Measurements from ENCODE around the gene CREB1.
"Not testable (repeated sequence)": the region's sequence is repeated elsewhere in the genome, so short reads cannot be mapped to it uniquely, and the experiment has no call there.

Gene CREB1

DNA sequence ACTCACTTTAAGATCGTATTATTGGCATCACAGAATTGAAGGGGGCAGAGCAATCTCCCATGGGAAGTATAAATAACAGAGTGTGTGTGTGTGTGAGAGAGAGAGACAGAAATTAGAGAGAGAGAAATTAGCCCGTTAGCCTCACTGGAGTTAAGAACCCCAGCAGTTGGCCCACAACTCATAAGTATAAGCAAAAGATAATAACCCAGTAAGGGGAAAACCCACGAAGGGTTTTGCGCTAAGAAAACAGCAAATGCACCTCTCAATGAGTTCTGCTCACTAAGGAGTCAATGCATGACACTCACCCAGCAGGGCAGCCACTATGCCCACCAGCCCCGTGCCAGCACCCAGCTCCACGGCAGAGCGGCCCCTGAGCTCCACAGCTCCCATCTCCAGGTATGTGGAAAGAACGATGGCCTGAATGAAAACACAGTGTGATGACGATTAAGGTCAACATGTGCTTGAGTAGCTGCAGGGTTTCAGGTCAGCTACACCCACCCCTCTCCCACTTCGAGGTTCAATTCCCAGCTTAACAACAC, 91.8 kb downstream of the CREB1 start:
- DNase-seq: no peak

DNA sequence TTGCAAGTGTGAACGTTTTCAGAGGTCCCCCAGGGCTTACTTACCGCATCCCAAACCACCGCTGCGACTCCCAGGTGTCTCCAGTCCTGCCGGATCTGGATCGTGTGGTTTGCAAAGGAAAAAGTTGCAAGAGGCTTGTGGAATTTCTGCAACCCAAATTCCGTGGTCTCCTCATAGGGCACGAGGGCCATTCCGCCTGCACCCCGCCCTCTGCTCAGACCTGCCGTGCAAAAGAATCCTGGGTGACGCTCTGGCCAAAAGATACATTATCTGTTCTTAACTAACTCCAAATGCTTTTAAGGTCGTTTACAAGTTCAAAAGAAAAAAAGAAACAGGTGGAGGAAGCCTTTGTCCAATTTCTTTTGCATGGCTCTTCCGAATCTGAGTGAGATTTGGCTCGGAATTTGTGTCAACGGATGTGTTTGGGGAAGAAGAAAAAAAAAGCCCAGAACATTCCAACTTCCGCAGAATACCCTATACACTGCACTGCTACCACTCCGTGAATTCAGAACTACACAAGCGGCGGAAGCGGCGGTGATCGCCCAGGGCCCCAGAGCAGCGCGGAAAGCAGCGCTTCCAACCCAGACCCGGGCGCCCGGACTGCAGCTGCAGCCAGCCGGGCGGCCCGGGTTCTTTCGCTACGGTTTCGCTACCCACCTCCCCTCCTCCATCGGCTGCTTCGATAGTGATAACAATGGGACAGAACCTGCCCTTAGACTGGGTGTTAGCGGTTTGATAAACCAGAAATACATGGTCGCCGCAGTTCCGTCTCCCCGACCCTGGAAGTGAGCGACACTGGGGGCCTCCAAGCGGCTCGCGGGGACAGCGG, 94.6 kb downstream of the CREB1 start:
- DNase-seq: peak; percentile 65

DNA sequence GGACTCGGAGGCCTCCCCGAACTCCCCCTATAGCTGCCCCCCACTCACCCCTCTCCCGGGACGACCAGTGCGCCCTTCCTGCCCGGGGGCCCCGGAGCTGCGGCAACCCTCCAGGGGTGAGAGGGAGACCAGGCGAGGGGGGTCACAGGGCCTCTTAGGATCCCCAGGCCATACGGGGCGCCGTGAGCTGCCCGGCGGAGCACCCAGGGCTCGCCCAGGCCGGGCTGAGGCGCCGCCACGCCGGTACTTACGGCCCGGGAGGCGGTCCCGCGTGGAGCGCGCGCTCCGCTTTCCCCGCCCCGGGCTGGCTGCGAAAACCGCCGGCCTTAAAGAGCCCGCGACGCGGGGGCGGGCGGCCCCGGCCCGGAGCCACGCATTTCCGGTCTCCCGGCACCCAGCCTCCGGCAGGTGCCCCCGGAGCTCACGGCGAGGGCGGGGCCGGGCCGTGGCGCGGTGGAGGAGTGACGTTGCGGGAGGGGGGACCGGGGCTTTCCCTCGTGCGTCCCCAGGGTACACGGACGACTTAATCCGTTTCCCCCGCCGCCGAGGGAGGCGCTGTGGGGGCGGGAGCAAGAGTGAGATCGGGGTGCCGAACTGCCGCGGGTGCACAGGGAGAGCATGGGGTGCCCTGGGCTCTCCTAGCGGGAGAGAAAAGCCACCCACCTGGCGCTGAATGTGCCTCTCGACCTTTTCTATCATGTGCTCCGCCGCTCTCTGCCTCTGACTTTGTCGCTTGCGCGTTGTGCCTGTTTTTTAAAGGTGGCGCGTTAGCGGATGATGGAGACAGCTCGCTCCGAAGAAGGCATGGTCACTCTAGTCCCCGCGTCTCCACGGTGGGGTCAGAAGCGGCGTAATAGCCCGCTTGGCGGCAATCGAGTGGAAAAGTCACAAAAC, 95.5 kb downstream of the CREB1 start, which contains the start of gene METTL21A:
Gene METTL21A (minus strand): TSS at position 381 of the 894 bp plus-strand sequence. CDS start 1,019 bp downstream, outside the sequence.
- peak; percentile 97 for DNase-seq

GRCh38 chr2:207629553-207629952, 99.8 kb downstream of the CREB1 start:
- DNase-seq: no peak

DNA sequence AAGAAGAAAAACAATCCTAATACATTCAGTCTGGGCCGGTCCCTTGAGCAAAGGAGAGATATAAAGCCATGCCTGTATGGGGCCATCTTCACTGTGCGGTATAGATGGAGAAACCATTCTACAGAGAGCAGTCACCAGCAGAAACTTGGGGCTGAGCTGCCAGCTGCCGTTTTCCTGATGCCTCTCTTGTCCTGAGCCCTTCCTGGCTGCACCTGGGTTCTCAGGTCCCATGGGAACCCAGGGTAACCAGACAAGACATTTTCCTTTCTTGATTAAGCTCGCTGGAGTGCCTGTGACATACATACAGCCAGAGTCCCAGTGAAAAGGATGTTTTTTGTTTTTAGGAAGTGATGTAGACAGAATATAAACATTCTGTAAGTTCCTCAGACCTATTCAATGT, 100.7 kb downstream of the CREB1 start:
- no peak for DNase-seq

DNA sequence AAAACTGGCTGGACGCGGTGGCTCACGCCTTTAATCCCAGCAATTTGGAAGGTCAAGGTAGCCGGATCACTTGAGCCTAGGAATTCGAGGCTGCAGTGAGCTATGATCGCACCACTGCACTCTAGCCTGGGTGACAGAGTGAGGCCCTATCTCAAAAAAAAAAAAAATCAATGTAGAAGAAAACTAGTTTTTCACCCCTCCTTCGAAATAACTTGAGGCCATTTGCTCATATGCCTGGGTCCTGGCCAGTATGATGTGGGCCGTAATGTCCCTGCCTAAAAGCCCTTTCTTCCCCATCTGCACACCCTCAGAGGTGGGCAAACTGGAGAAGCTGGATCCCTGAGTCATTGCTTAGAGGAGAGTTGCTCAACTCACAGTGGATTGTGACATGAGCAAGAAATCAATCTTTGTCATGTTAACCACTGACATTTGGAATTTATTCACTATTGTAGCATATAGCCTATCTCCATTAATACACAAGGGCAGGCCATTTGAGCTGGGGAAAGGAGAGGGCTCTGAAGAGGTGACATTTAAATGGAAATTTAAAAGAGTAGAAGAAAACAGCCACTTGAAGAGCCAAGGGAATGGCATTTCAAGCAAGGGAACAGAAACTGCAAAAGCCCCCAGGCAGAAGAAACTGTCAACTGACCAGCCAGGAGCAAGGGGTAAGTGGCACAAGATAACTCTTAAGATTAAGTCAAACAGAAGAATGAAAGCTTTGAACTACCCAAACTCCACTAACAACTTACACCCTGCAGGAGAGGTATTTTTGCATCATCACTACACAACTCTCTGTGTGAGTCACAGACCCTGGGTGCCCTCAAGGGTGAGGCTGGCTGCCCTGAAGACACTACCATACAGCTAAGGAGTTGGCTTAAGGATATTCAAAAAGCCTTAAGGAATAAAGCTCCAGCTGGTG, 103.1 kb downstream of the CREB1 start:
- no peak for DNase-seq

GRCh38 chr2:207633686-207634085, 103.9 kb downstream of the CREB1 start:
- DNase-seq: no peak

GRCh38 chr2:207635468-207636200, 105.9 kb downstream of the CREB1 start:
- DNase-seq: no peak

DNA sequence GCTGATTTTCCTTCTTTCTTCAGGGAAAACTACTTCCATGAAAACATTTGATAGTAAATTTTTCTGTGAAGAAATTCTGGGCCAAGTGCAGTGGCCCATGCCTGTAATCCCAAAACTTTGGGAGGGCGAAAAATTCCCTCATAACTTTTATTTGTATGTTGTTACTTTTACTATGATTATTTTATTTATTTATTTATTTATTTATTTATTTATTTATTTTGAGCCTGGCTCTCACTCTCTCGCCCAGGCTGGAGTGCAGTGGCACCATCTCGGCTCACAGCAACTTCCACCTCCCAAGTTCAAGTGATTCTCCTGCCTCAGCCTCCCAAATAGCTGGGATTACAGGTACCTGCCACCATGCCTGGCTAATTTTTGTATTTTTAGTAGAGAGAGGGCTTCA, 109.5 kb downstream of the CREB1 start:
- DNase-seq: not testable (repeated sequence)

- no peak for DNase-seq
Measured at GRCh38 chr2:207640160-207640559, 110.4 kb downstream of the CREB1 start.

- no peak for DNase-seq
Measured at GRCh38 chr2:207640661-207641060, 110.9 kb downstream of the CREB1 start.

DNA sequence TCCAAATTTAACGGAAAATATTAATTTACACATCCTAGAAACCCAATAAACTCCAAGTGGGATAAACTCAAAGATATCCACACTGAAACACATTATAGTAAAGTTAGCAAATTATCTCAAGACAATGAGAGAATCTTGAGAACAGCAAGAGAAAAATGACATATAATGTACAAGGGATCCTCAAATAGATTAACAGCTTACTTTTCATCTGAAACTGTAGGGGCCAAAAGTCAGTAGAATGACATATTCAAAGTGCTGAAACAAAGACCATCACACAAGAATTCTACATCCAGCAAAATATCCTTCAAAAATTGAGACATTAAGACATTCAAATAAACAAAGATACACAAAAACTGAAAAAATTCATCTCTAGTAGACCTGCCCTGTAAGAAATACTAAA, 114.1 kb downstream of the CREB1 start:
- DNase-seq: no peak

- DNase-seq: not testable (repeated sequence)
Measured at GRCh38 chr2:207646582-207646981, 116.8 kb downstream of the CREB1 start.

Measured in activated CD8-positive, alpha-beta memory T cell treated with anti-CD3 and anti-CD28 coated beads, Interleukin-2, amount 50 U/mL, for 4 hours (primary cell).